SK-MEL-5 (cell line): ENCODE results near the gene SPAG16. TPM values are rescaled to one million over a fixed set of nuclear protein-coding genes. Genes with fewer than 3 reads are reported as not detected.

ENCODE experiments used
- DNase-seq: peaks from one replicate; pipeline ENCODE4 v3.0.0-alpha.2; 2016; ENCODE audit warnings: low read depth, low spot score
- in situ Hi-C: cut with HindIII; loops from 2 replicates; pipeline ENCODE4 v1.10.0; 2016; ENCODE audit warnings: low sequenced_read_pairs, high pct_unique_total_duplicates, low pct_unique_long_range_greater_than_20kb
- total RNA-seq: library from RNA; depleted of rRNA; stranded (reverse); fragments of >200 nt; shearing (Covaris generic); gene quantifications from 2 replicates; pipeline ENCODE4 v1.2.3, GENCODE V29; 2014

Gene SPAG16
- total RNA-seq, 1 experiment from 2014 or later, result 17.4 TPM

- DNase-seq, result peak; percentile 15
- in situ Hi-C loops, result no loop called here
These were observed 1092.5 kb downstream of the SPAG16 start for GRCh38 chr2:214376618-214377285.

- in situ Hi-C loops, result no loop called here
- DNase-seq, result no peak
These were observed 1093.0 kb downstream of the SPAG16 start for GRCh38 chr2:214377286-214377624.

GRCh38 chr2:214378455-214379103, 1094.3 kb downstream of the SPAG16 start:
- DNase-seq, result no peak
- in situ Hi-C loops, result no loop called here

GRCh38 chr2:214379227-214379626, 1095.0 kb downstream of the SPAG16 start:
- no peak for DNase-seq
- in situ Hi-C loops, result no loop called here

- DNase-seq, result no peak
- in situ Hi-C loops, result no loop called here
These were observed 1096.4 kb downstream of the SPAG16 start for GRCh38 chr2:214380681-214381080.

- DNase-seq, result no peak
These were observed 1098.0 kb downstream of the SPAG16 start for GRCh38 chr2:214382229-214382628.

GRCh38 chr2:214386720-214387119, 1102.5 kb downstream of the SPAG16 start:
- DNase-seq, result no peak
- in situ Hi-C loops, result no loop called here

More at GRCh38 chr2:214382229-214382628, 1098.0 kb downstream of the SPAG16 start:
- in situ Hi-C loops, result no loop called here

- in situ Hi-C loops, result no loop called here
- DNase-seq, result no peak
These were observed 1105.1 kb downstream of the SPAG16 start for GRCh38 chr2:214389334-214389733.

GRCh38 chr2:214393796-214394195, 1109.5 kb downstream of the SPAG16 start:
- in situ Hi-C loops, result no loop called here
- no peak for DNase-seq

- in situ Hi-C loops, result no loop called here
- no peak for DNase-seq
These were observed 1110.8 kb downstream of the SPAG16 start for GRCh38 chr2:214395040-214395439.

GRCh38 chr2:214401580-214401979, 1117.3 kb downstream of the SPAG16 start:
- in situ Hi-C loops, result no loop called here
- no peak for DNase-seq

GRCh38 chr2:214410128-214410775, 1126.0 kb downstream of the SPAG16 start:
- peak; percentile 2 for DNase-seq
- in situ Hi-C loops, result no loop called here

- peak; percentile 64 for DNase-seq
- in situ Hi-C loops, result no loop called here
These were observed 1126.8 kb downstream of the SPAG16 start, which contains the start of gene VWC2L for GRCh38 chr2:214410918-214411554. VWC2L (plus strand) TSS chr2:214411054; CDS start chr2:214414194, 3,140 bp downstream.

GRCh38 chr2:214412679-214413078, 1128.4 kb downstream of the SPAG16 start:
- in situ Hi-C loops, result no loop called here

GRCh38 chr2:214436470-214436869, 1152.2 kb downstream of the SPAG16 start:
- in situ Hi-C loops, result no loop called here
- peak; percentile 58 for DNase-seq

More at GRCh38 chr2:214412679-214413078, 1128.4 kb downstream of the SPAG16 start:
- no peak for DNase-seq

GRCh38 chr2:214450118-214450894, 1166.0 kb downstream of the SPAG16 start:
- in situ Hi-C loops, result no loop called here
- no peak for DNase-seq

GRCh38 chr2:214451516-214452275, 1167.4 kb downstream of the SPAG16 start:
- in situ Hi-C loops, result no loop called here
- DNase-seq, result no peak
